Neuron (in vitro differentiated cells): ENCODE results near the gene TMEM220.
A peak's percentile ranks its signal among the peaks of the same experiment; 100 is the strongest.

Source experiments
- H2AFZ ChIP-seq: one replicate; pipeline ENCODE4 v1.6.1; 2013; ENCODE audit warnings: low read depth, mild to moderate bottlenecking, inconsistent platforms, low read length, moderate library complexity
- H3K27me3 ChIP-seq: one replicate; pipeline ENCODE4 v1.6.1; 2013; ENCODE audit warnings: low read length; ENCODE audit not compliant: insufficient read depth
- H3K36me3 ChIP-seq: one replicate; pipeline ENCODE4 v1.6.1; 2013; ENCODE audit warnings: low read length; ENCODE audit not compliant: insufficient read depth
- H3K4me1 ChIP-seq: one replicate; pipeline ENCODE4 v1.6.1; 2013; ENCODE audit warnings: low read length; ENCODE audit not compliant: insufficient read depth
- H3K4me3 ChIP-seq: 2 replicates; pipeline ENCODE4 v1.5.1; 2013; ENCODE audit warnings: mild to moderate bottlenecking, low read length, moderate library complexity
- H3K9me3 ChIP-seq: one replicate; pipeline ENCODE4 v1.6.1; 2013; ENCODE audit warnings: low read length

TMEM220 gene

GRCh38 chr17:10767232-10767631, 37.4 kb upstream of the TMEM220 start:
- Histone ChIP-seq H3K27me3 (no peaks in the 10 kb centered on the region), H3K9me3 (no peaks in the 10 kb centered on the region), H3K36me3 (no peaks in the 10 kb centered on the region), H3K4me1 (no peaks in the 10 kb centered on the region), H3K4me3 (no peak overlapping the region), H2AFZ (no peak overlapping the region)

GRCh38 chr17:10762037-10762436, 32.2 kb upstream of the TMEM220 start:
- H3K9me3 ChIP-seq = no peaks in the 10 kb centered on the region

GRCh38 chr17:10761281-10761680, 31.5 kb upstream of the TMEM220 start:
- Histone ChIP-seq H3K4me1 (no peaks in the 10 kb centered on the region), H3K27me3 (no peaks in the 10 kb centered on the region), H3K9me3 (no peaks in the 10 kb centered on the region), H2AFZ (no peak overlapping the region), H3K4me3 (no peak overlapping the region), H3K36me3 (no peaks in the 10 kb centered on the region)

More at GRCh38 chr17:10762037-10762436, 32.2 kb upstream of the TMEM220 start:
- Histone ChIP-seq H3K4me1 (no peaks in the 10 kb centered on the region), H3K4me3 (no peak overlapping the region), H3K36me3 (no peaks in the 10 kb centered on the region), H2AFZ (no peak overlapping the region), H3K27me3 (no peaks in the 10 kb centered on the region)

GRCh38 chr17:10758062-10758461, 28.2 kb upstream of the TMEM220 start:
- Histone ChIP-seq H2AFZ (no peak overlapping the region), H3K4me1 (no peaks in the 10 kb centered on the region), H3K27me3 (no peaks in the 10 kb centered on the region), H3K36me3 (no peaks in the 10 kb centered on the region), H3K4me3 (no peak overlapping the region), H3K9me3 (no peaks in the 10 kb centered on the region)

GRCh38 chr17:10757647-10758046, 27.8 kb upstream of the TMEM220 start:
- H3K27me3 ChIP-seq = no peaks in the 10 kb centered on the region
- H3K36me3 ChIP-seq = no peaks in the 10 kb centered on the region
- H3K4me1 ChIP-seq = no peaks in the 10 kb centered on the region
- no peak overlapping the region for H2AFZ ChIP-seq
- H3K9me3 ChIP-seq = no peaks in the 10 kb centered on the region
- H3K4me3 ChIP-seq = no peak overlapping the region

- H3K9me3 ChIP-seq = no peaks in the 10 kb centered on the region
- H3K36me3 ChIP-seq = no peaks in the 10 kb centered on the region
- no peak overlapping the region for H2AFZ ChIP-seq
- no peak overlapping the region for H3K4me3 ChIP-seq
- no peaks in the 10 kb centered on the region for H3K4me1 ChIP-seq
- no peaks in the 10 kb centered on the region for H3K27me3 ChIP-seq
Measured at GRCh38 chr17:10757067-10757466, 27.2 kb upstream of the TMEM220 start.

GRCh38 chr17:10756619-10757018, 26.8 kb upstream of the TMEM220 start:
- Histone ChIP-seq H2AFZ (no peak overlapping the region), H3K4me1 (peaks cover 3% of the 10 kb centered on the region), H3K36me3 (no peaks in the 10 kb centered on the region), H3K9me3 (no peaks in the 10 kb centered on the region), H3K27me3 (no peaks in the 10 kb centered on the region), H3K4me3 (no peak overlapping the region)

- no peak overlapping the region for H3K4me3 ChIP-seq
- H3K27me3 ChIP-seq = no peaks in the 10 kb centered on the region
- no peak overlapping the region for H2AFZ ChIP-seq
- H3K9me3 ChIP-seq = no peaks in the 10 kb centered on the region
- H3K4me1 ChIP-seq = peaks cover 7% of the 10 kb centered on the region
- no peaks in the 10 kb centered on the region for H3K36me3 ChIP-seq
Measured at GRCh38 chr17:10756185-10756584, 26.4 kb upstream of the TMEM220 start.

GRCh38 chr17:10755592-10756127, 25.8 kb upstream of the TMEM220 start:
- Histone ChIP-seq H3K27me3 (no peaks in the 10 kb centered on the region), H3K4me3 (no peak overlapping the region)

GRCh38 chr17:10754861-10755591, 25.2 kb upstream of the TMEM220 start:
- Histone ChIP-seq H2AFZ (no peak overlapping the region), H3K36me3 (no peaks in the 10 kb centered on the region), H3K4me1 (peaks cover 7% of the 10 kb centered on the region), H3K9me3 (no peaks in the 10 kb centered on the region), H3K27me3 (no peaks in the 10 kb centered on the region), H3K4me3 (no peak overlapping the region)

More at GRCh38 chr17:10755592-10756127, 25.8 kb upstream of the TMEM220 start:
- H3K36me3 ChIP-seq = no peaks in the 10 kb centered on the region
- peaks cover 7% of the 10 kb centered on the region for H3K4me1 ChIP-seq
- no peak overlapping the region for H2AFZ ChIP-seq
- no peaks in the 10 kb centered on the region for H3K9me3 ChIP-seq

- Histone ChIP-seq H3K27me3 (no peaks in the 10 kb centered on the region), H3K4me1 (peaks cover 7% of the 10 kb centered on the region), H3K36me3 (no peaks in the 10 kb centered on the region), H2AFZ (no peak overlapping the region), H3K9me3 (no peaks in the 10 kb centered on the region), H3K4me3 (no peak overlapping the region)
Measured at GRCh38 chr17:10754109-10754508, 24.3 kb upstream of the TMEM220 start.

GRCh38 chr17:10752696-10753095, 22.9 kb upstream of the TMEM220 start:
- no peaks in the 10 kb centered on the region for H3K27me3 ChIP-seq
- H3K36me3 ChIP-seq = no peaks in the 10 kb centered on the region
- no peaks in the 10 kb centered on the region for H3K9me3 ChIP-seq
- peaks cover 7% of the 10 kb centered on the region for H3K4me1 ChIP-seq
- H2AFZ ChIP-seq = no peak overlapping the region
- H3K4me3 ChIP-seq = no peak overlapping the region

- Histone ChIP-seq H2AFZ (peak overlapping the region; percentile 24), H3K27me3 (no peaks in the 10 kb centered on the region), H3K9me3 (no peaks in the 10 kb centered on the region), H3K4me1 (peaks cover 7% of the 10 kb centered on the region), H3K36me3 (no peaks in the 10 kb centered on the region), H3K4me3 (no peak overlapping the region)
Measured at GRCh38 chr17:10751563-10751962, 21.7 kb upstream of the TMEM220 start.

- Histone ChIP-seq H3K9me3 (no peaks in the 10 kb centered on the region), H3K4me1 (peaks cover 7% of the 10 kb centered on the region), H2AFZ (no peak overlapping the region), H3K27me3 (no peaks in the 10 kb centered on the region), H3K36me3 (no peaks in the 10 kb centered on the region), H3K4me3 (no peak overlapping the region)
Measured at GRCh38 chr17:10750210-10750609, 20.4 kb upstream of the TMEM220 start.
